HEK293 (cell line): Measurements from ENCODE around the gene ZBTB4.

ENCODE experiments used
- CTCF ChIA-PET: fragments of 350-600 bp; formaldehyde crosslinking; extraction: SDS; loops from one replicate; lab custom pipeline; 2021; ENCODE audit warnings: antibody characterized with exemption; lab: Yijun Ruan, JAX
- POLR2A ChIA-PET: fragments of 300-600 bp; formaldehyde crosslinking; extraction: SDS; loops from one replicate; lab custom pipeline; 2020; ENCODE audit warnings: antibody characterized with exemption, inconsistent platforms; lab: Yijun Ruan, JAX
- H3K27ac ChIP-seq: fragments of 200-500 bp; sonication (Bioruptor generic); 2 replicates; pipeline ENCODE4 v1.5.1; 2014; ENCODE audit warnings: low read depth, low read length, control low read depth, inconsistent platforms; ENCODE audit errors: extremely low read depth
- H3K36me3 ChIP-seq, 2 experiments: fragments of 200-500 bp in 1 of 2; sonication (Bioruptor generic) in 1 of 2; 1 replicate in 1 of 2; 2 replicates in 1 of 2; pipeline ENCODE4 v1.5.1; 2014 to 2017; ENCODE audit warnings: inconsistent platforms in 2 of 2, low read length in 2 of 2; ENCODE audit not compliant: control insufficient read depth in 2 of 2, insufficient read depth in 1 of 2
- H3K4me1 ChIP-seq: fragments of 200-500 bp; sonication (Bioruptor generic); 2 replicates; pipeline ENCODE4 v1.5.1; 2014; ENCODE audit warnings: mild to moderate bottlenecking, low read length, inconsistent platforms; ENCODE audit not compliant: control insufficient read depth, insufficient read depth
- H3K4me3 ChIP-seq: 2 replicates; pipeline ENCODE4 v1.5.1; 2011; ENCODE audit warnings: low read depth, mild to moderate bottlenecking, control low read depth, low read length, moderate library complexity
- H3K9me3 ChIP-seq: fragments of 200-500 bp; sonication (Bioruptor generic); 2 replicates; pipeline ENCODE4 v1.5.1; 2014; ENCODE audit warnings: low read depth, low read length, inconsistent platforms; ENCODE audit not compliant: control insufficient read depth, insufficient read depth
- FEZF1 ChIP-seq: fragments of 450-650 bp; formaldehyde crosslinking; IDR thresholded peaks from 2 replicates; pipeline ENCODE4 v1.5.1; 2016; ENCODE audit warnings: missing biosample characterization, missing genetic modification characterization
- PRDM6 ChIP-seq: fragments of 450-650 bp; formaldehyde crosslinking; IDR thresholded peaks from 2 replicates; pipeline ENCODE4 v1.5.1; 2017; ENCODE audit warnings: missing biosample characterization, missing genetic modification characterization
- SCRT1 ChIP-seq: fragments of 450-650 bp; formaldehyde crosslinking; IDR thresholded peaks from 2 replicates; pipeline ENCODE4 v1.5.1; 2016; ENCODE audit warnings: missing biosample characterization, missing genetic modification characterization, borderline replicate concordance
- ZBTB49 ChIP-seq: fragments of 450-650 bp; formaldehyde crosslinking; IDR thresholded peaks from 2 replicates; pipeline ENCODE4 v1.5.1; 2016; ENCODE audit warnings: missing biosample characterization, missing genetic modification characterization, low read depth
- ZFHX2 ChIP-seq: fragments of 450-650 bp; formaldehyde crosslinking; conservative IDR thresholded peaks from 2 replicates; pipeline ENCODE4 v1.5.1; 2016; ENCODE audit warnings: missing biosample characterization, missing genetic modification characterization
- ZFP69B ChIP-seq: fragments of 450-650 bp; formaldehyde crosslinking; IDR thresholded peaks from 2 replicates; pipeline ENCODE4 v1.5.1; 2016; ENCODE audit warnings: missing biosample characterization, missing genetic modification characterization
- ZNF112 ChIP-seq: fragments of 450-650 bp; formaldehyde crosslinking; IDR thresholded peaks from 2 replicates; pipeline ENCODE4 v1.5.0; 2017; ENCODE audit warnings: missing biosample characterization, missing genetic modification characterization
- ZNF133 ChIP-seq: fragments of 450-650 bp; formaldehyde crosslinking; IDR thresholded peaks from 2 replicates; pipeline ENCODE4 v1.5.1; 2016; ENCODE audit warnings: missing biosample characterization, missing genetic modification characterization
- ZNF214 ChIP-seq: fragments of 450-650 bp; formaldehyde crosslinking; IDR thresholded peaks from 2 replicates; pipeline ENCODE4 v1.5.1; 2017; ENCODE audit warnings: missing biosample characterization, mild to moderate bottlenecking, missing genetic modification characterization, borderline replicate concordance
- ZNF26 ChIP-seq: fragments of 450-650 bp; formaldehyde crosslinking; IDR thresholded peaks from 2 replicates; pipeline ENCODE4 v1.5.1; 2016; ENCODE audit warnings: missing biosample characterization, missing genetic modification characterization
- ZNF302 ChIP-seq: fragments of 450-650 bp; formaldehyde crosslinking; IDR thresholded peaks from 2 replicates; pipeline ENCODE4 v1.5.1; 2016; ENCODE audit warnings: missing biosample characterization, missing genetic modification characterization, low read depth
- ZNF488 ChIP-seq: fragments of 450-650 bp; formaldehyde crosslinking; IDR thresholded peaks from 2 replicates; pipeline ENCODE4 v1.5.1; 2016; ENCODE audit warnings: missing biosample characterization, missing genetic modification characterization
- ZNF623 ChIP-seq: fragments of 450-650 bp; formaldehyde crosslinking; IDR thresholded peaks from 2 replicates; pipeline ENCODE4 v1.5.1; 2016; ENCODE audit warnings: missing biosample characterization, missing genetic modification characterization
- ZNF629 ChIP-seq: fragments of 450-650 bp; formaldehyde crosslinking; IDR thresholded peaks from 2 replicates; pipeline ENCODE4 v1.5.1; 2017; ENCODE audit warnings: missing biosample characterization, missing genetic modification characterization
- ZNF747 ChIP-seq: fragments of 450-650 bp; formaldehyde crosslinking; IDR thresholded peaks from 2 replicates; pipeline ENCODE4 v1.5.1; 2016; ENCODE audit warnings: missing biosample characterization, missing genetic modification characterization
- ZNF791 ChIP-seq: fragments of 450-650 bp; formaldehyde crosslinking; IDR thresholded peaks from 2 replicates; pipeline ENCODE4 v1.5.1; 2016; ENCODE audit warnings: missing biosample characterization, missing genetic modification characterization
- ZNF792 ChIP-seq: fragments of 450-650 bp; formaldehyde crosslinking; IDR thresholded peaks from 2 replicates; pipeline ENCODE4 v1.5.1; 2016; ENCODE audit warnings: missing biosample characterization, missing genetic modification characterization
- ZSCAN5A ChIP-seq: fragments of 450-650 bp; formaldehyde crosslinking; IDR thresholded peaks from 2 replicates; pipeline ENCODE4 v1.5.1; 2016; ENCODE audit warnings: missing biosample characterization, missing genetic modification characterization

Gene ZBTB4

GRCh38 chr17:7425316-7425715 is 54.1 kb downstream of the ZBTB4 start, which contains the start of gene SPEM2:
SPEM2 (plus strand) TSS chr17:7425616; CDS start chr17:7425689, 73 bp downstream.
- POLR2A ChIA-PET = interaction anchor here (2.1 kb wide), 1 partner anchor 21 kb away, joined by 9 read pairs; the partner anchor contains the start of gene TMEM256
- H3K4me3 ChIP-seq = no peak within 1 kb of the TSS
- CTCF ChIA-PET = interaction anchor here (1.2 to 1.8 kb wide), 3 partner anchors 11 to 136 kb away, joined by 6 to 9 read pairs (median 7); no protein-coding TSS in a partner anchor
- TF ChIP-seq ZNF26 (tag by site-specific recombination) (no peak), ZNF133 (no peak), ZNF623 (tag by site-specific recombination) (no peak), ZNF792 (tag by site-specific recombination) (no peak), ZNF214 (tag by site-specific recombination) (no peak), ZNF791 (tag by site-specific recombination) (no peak), ZFHX2 (tag by site-specific recombination) (no peak), ZNF302 (tag by site-specific recombination) (no peak), ZSCAN5A (tag by site-specific recombination) (no peak), FEZF1 (no peak), ZNF747 (no peak), ZFP69B (tag by site-specific recombination) (no peak), ZBTB49 (tag by site-specific recombination) (no peak), PRDM6 (no peak), ZNF488 (tag by site-specific recombination) (no peak), ZNF112 (tag by site-specific recombination) (no peak), SCRT1 (tag by site-specific recombination) (no peak), ZNF629 (tag by site-specific recombination) (no peak)
- TF ChIP-seq, all 188 proteins: peak for 0
- no peaks in the 10 kb centered on the region for H3K4me1 ChIP-seq
- H3K9me3 ChIP-seq = no peaks in the 10 kb centered on the region
- no peaks in the 10 kb centered on the region for H3K36me3 ChIP-seq
- no peak within 1 kb of the TSS for H3K27ac ChIP-seq
